OCI-LY1 (cell line): Measurements from ENCODE around the gene SMARCAL1.

Source experiments
- H2AFZ ChIP-seq: fragments of 200-600 bp; sonication (generic), shearing (Covaris generic); 2 replicates; pipeline ENCODE4 v1.6.0; 2014; ENCODE audit warnings: antibody characterized with exemption, mild to moderate bottlenecking, low read length
- H3F3A ChIP-seq: fragments of 200-600 bp; sonication (generic), shearing (Covaris generic); 2 replicates; pipeline ENCODE4 v1.6.0; 2014; ENCODE audit warnings: mild to moderate bottlenecking, antibody characterized with exemption, low read length, moderate library complexity; ENCODE audit not compliant: insufficient read depth
- H3K27ac ChIP-seq: fragments of 200-600 bp; sonication (generic); 2 replicates; pipeline ENCODE4 v1.5.1; 2014; ENCODE audit warnings: low read length, mixed run types, mild to moderate bottlenecking, low read depth; ENCODE audit not compliant: poor library complexity, severe bottlenecking
- H3K27me3 ChIP-seq: fragments of 200-600 bp; sonication (generic); 2 replicates; pipeline ENCODE4 v1.6.0; 2014; ENCODE audit warnings: antibody characterized with exemption, mild to moderate bottlenecking, low read length, moderate library complexity; ENCODE audit not compliant: insufficient read depth
- H3K36me3 ChIP-seq: fragments of 200-600 bp; sonication (generic); 2 replicates; pipeline ENCODE4 v1.6.1; 2014; ENCODE audit warnings: mild to moderate bottlenecking, antibody characterized with exemption, low read length, moderate library complexity, mixed read lengths; ENCODE audit not compliant: insufficient read depth
- H3K4me1 ChIP-seq: fragments of 200-600 bp; sonication (generic); 2 replicates; pipeline ENCODE4 v1.5.1; 2014; ENCODE audit warnings: mild to moderate bottlenecking, low read length, moderate library complexity; ENCODE audit not compliant: insufficient read depth, severe bottlenecking
- H3K4me2 ChIP-seq: fragments of 200-600 bp; sonication (generic), shearing (Covaris generic); 2 replicates; pipeline ENCODE4 v1.6.1; 2014; ENCODE audit warnings: low read length
- H3K4me3 ChIP-seq: fragments of 200-600 bp; sonication (generic); 2 replicates; pipeline ENCODE4 v1.5.1; 2014; ENCODE audit warnings: low read length, low read depth, mild to moderate bottlenecking, mixed read lengths; ENCODE audit not compliant: poor library complexity, severe bottlenecking
- H3K79me2 ChIP-seq: fragments of 200-600 bp; shearing (Covaris generic); 2 replicates; pipeline ENCODE4 v1.6.1; 2016; ENCODE audit warnings: mixed run types, low read length, mixed read lengths; ENCODE audit not compliant: insufficient read depth
- H3K9ac ChIP-seq: fragments of 200-600 bp; sonication (generic), shearing (Covaris generic); 2 replicates; pipeline ENCODE4 v1.6.1; 2014; ENCODE audit warnings: mild to moderate bottlenecking, low read length, mixed read lengths
- H3K9me2 ChIP-seq: fragments of 200-600 bp; sonication (generic), shearing (Covaris generic); 2 replicates; pipeline ENCODE4 v1.6.1; 2014; ENCODE audit warnings: low read depth, mild to moderate bottlenecking, low read length, mixed read lengths
- H3K9me3 ChIP-seq: fragments of 200-600 bp; shearing (Covaris generic); 2 replicates; pipeline ENCODE4 v1.6.1; 2014; ENCODE audit warnings: low read length, mixed read lengths
- H4K20me1 ChIP-seq: fragments of 200-600 bp; sonication (generic), shearing (Covaris generic); 2 replicates; pipeline ENCODE4 v1.6.0; 2016; ENCODE audit warnings: mild to moderate bottlenecking, low read length; ENCODE audit not compliant: insufficient read depth
- CTCF ChIP-seq: fragments of 200-600 bp; sonication (generic), shearing (Covaris generic); IDR thresholded peaks from 2 replicates; pipeline ENCODE4 v1.5.1; 2017; ENCODE audit warnings: mild to moderate bottlenecking, antibody characterized with exemption, low read length, moderate library complexity, mixed read lengths
- EZH2 ChIP-seq: fragments of 200-600 bp; sonication (generic), shearing (Covaris generic); IDR thresholded peaks from 2 replicates; pipeline ENCODE4 v1.8.0; 2017; ENCODE audit warnings: borderline replicate concordance, mixed run types, mild to moderate bottlenecking, antibody characterized with exemption, low read length, moderate library complexity, mixed read lengths

The SMARCAL1 gene

GRCh38 chr2:216389570-216389969, 22.7 kb upstream of the SMARCAL1 start:
- Histone ChIP-seq H2AFZ (no peak overlapping the region), H3K36me3 (no peaks in the 10 kb centered on the region), H3F3A (no peaks in the 10 kb centered on the region), H3K79me2 (no peaks in the 10 kb centered on the region), H4K20me1 (no peaks in the 10 kb centered on the region), H3K9ac (no peak overlapping the region), H3K9me2 (no peaks in the 10 kb centered on the region), H3K27me3 (no peaks in the 10 kb centered on the region), H3K9me3 (no peaks in the 10 kb centered on the region), H3K4me3 (no peak overlapping the region), H3K4me2 (no peak overlapping the region), H3K27ac (no peak overlapping the region), H3K4me1 (no peaks in the 10 kb centered on the region)
- TF ChIP-seq EZH2 (no peak), CTCF (no peak)

GRCh38 chr2:216391401-216391800, 20.9 kb upstream of the SMARCAL1 start:
- TF ChIP-seq CTCF (no peak), EZH2 (no peak)
- no peak overlapping the region for H2AFZ ChIP-seq
- H3K27ac ChIP-seq: no peak overlapping the region
- H3K9me2 ChIP-seq: no peaks in the 10 kb centered on the region
- H3F3A ChIP-seq: no peaks in the 10 kb centered on the region
- no peaks in the 10 kb centered on the region for H3K9me3 ChIP-seq
- H3K9ac ChIP-seq: no peak overlapping the region
- no peaks in the 10 kb centered on the region for H3K4me1 ChIP-seq
- no peaks in the 10 kb centered on the region for H3K36me3 ChIP-seq
- no peak overlapping the region for H3K4me2 ChIP-seq
- H3K27me3 ChIP-seq: no peaks in the 10 kb centered on the region
- H3K4me3 ChIP-seq: no peak overlapping the region
- no peaks in the 10 kb centered on the region for H4K20me1 ChIP-seq
- no peaks in the 10 kb centered on the region for H3K79me2 ChIP-seq

GRCh38 chr2:216392018-216392562, 20.2 kb upstream of the SMARCAL1 start:
- Histone ChIP-seq H3F3A (no peaks in the 10 kb centered on the region), H3K9me3 (no peaks in the 10 kb centered on the region), H3K4me2 (no peak overlapping the region), H3K9me2 (no peaks in the 10 kb centered on the region), H2AFZ (no peak overlapping the region), H3K4me1 (no peaks in the 10 kb centered on the region), H3K27me3 (no peaks in the 10 kb centered on the region), H3K27ac (no peak overlapping the region), H3K4me3 (no peak overlapping the region), H3K9ac (no peak overlapping the region), H3K79me2 (no peaks in the 10 kb centered on the region), H3K36me3 (no peaks in the 10 kb centered on the region), H4K20me1 (no peaks in the 10 kb centered on the region)
- TF ChIP-seq EZH2 (no peak), CTCF (no peak)
